ENCODE measurements around the gene BCAS2. TPM values are rescaled to one million over a fixed set of nuclear protein-coding genes. Genes with fewer than 3 reads are reported as not detected.

The BCAS2 gene
- total RNA-seq, 1 donor from 2014 or later: 58.4 TPM

DNA sequence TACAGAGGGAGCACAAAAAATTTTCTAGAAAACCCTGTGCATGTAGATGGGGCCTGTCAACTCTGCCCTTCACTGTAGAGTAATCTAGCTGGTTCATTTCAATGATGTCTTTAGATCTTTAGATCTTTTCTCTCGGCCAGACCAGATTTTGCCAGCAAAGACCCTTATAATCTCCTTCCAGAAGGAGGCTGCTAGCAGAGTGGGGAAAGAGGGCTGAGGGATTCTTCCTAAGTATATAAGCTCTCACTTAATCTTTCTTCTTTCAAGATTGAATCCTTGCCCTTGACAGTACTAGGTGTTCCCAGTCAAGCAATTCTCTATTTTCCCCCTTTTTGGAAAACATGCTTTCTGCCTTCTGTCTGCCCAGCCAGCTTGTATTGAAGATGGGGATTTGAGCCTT, 34.3 kb downstream of the BCAS2 start:
- H3K27me3 ChIP-seq (ENCODE audit: control insufficient read depth, insufficient read depth, low read length): no peaks in the 10 kb centered on the region
- no peak overlapping the region for H3K4me3 ChIP-seq (ENCODE audit: low read depth, low read length)
- H3K36me3 ChIP-seq (ENCODE audit: control insufficient read depth, insufficient read depth, low read length): no peaks in the 10 kb centered on the region
- TF ChIP-seq, protein P1, sequence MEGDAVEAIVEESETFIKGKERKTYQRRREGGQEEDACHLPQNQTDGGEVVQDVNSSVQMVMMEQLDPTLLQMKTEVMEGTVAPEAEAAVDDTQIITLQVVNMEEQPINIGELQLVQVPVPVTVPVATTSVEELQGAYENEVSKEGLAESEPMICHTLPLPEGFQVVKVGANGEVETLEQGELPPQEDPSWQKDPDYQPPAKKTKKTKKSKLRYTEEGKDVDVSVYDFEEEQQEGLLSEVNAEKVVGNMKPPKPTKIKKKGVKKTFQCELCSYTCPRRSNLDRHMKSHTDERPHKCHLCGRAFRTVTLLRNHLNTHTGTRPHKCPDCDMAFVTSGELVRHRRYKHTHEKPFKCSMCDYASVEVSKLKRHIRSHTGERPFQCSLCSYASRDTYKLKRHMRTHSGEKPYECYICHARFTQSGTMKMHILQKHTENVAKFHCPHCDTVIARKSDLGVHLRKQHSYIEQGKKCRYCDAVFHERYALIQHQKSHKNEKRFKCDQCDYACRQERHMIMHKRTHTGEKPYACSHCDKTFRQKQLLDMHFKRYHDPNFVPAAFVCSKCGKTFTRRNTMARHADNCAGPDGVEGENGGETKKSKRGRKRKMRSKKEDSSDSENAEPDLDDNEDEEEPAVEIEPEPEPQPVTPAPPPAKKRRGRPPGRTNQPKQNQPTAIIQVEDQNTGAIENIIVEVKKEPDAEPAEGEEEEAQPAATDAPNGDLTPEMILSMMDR (IDR thresholded peaks at IDR 0.05; ENCODE audit: insufficient read depth, low read length, poor library complexity, severe bottlenecking): no peak
- no peak for DNase-seq (ENCODE audit: low read depth)

DNA sequence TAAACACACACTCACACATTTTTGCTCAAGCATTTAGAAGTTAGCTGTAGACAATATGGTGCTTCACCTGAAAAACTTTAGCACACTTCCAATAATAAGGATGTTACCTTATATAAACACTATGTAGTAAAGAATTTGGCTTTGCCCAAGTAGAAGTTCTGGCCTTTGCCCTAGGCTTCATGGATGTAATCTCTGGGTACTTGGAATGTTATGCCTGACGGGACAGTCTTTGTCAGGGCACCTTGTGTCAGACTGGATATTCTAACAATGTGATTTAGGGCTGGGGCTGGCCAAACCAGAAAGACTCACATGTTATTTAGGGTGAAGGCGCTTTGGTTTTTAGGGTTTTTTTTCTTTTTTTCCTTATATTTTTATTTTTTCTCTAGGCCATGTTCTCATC, 35.6 kb downstream of the BCAS2 start:
- H3K4me3 ChIP-seq (ENCODE audit: low read depth, low read length): no peak overlapping the region
- no peaks in the 10 kb centered on the region for H3K27me3 ChIP-seq (ENCODE audit: control insufficient read depth, insufficient read depth, low read length)
- DNase-seq (ENCODE audit: low read depth): no peak
- TF ChIP-seq, protein P1 (IDR thresholded peaks at IDR 0.05; ENCODE audit: insufficient read depth, low read length, poor library complexity, severe bottlenecking): no peak
- no peaks in the 10 kb centered on the region for H3K36me3 ChIP-seq (ENCODE audit: control insufficient read depth, insufficient read depth, low read length)

DNA sequence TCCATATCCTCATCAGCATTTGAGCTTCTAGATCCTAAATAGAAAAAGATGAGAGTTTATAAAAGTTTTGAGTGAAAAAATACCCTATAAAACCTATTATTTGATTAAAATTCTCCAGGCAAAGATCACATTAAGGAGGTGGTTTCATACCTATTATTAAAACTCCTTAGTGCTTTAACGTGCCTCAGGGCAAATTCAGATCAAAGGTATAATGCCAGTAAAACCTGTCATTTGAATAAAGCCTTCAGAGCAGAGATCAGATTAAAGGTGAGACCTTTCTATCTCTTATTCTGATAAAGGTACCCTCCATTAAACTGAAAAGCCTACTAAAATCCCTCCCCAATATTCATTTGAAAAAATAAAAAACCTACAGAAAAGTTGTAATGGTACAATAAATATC, 36.1 kb downstream of the BCAS2 start:
- TF ChIP-seq, protein P1 (IDR thresholded peaks at IDR 0.05; ENCODE audit: insufficient read depth, low read length, poor library complexity, severe bottlenecking): no peak
- DNase-seq (ENCODE audit: low read depth): no peak
- Histone ChIP-seq H3K36me3 (ENCODE audit: control insufficient read depth, insufficient read depth, low read length) (no peaks in the 10 kb centered on the region), H3K4me3 (ENCODE audit: low read depth, low read length) (no peak overlapping the region), H3K27me3 (ENCODE audit: control insufficient read depth, insufficient read depth, low read length) (no peaks in the 10 kb centered on the region)

DNA sequence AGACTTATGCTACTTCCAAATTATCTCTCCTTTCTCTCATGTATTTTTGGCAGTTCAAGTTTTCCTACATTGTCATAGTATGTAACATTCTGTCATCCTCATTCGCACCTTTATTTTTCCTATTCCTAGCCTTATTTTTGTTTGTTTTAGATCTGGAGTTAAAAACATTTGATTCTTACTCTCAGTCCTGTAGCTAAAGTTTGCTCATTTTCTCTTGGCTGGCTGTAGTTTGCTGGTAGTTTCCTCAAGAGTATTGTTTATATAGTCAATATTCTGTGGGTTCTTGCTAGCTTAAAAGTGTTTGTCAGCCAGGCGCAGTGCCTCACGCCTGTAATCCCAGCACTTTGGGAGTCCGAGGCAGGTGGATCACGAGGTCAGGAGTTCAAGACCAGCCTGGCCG, 40.6 kb downstream of the BCAS2 start:
- DNase-seq (ENCODE audit: low read depth): no peak
- TF ChIP-seq, protein P1 (IDR thresholded peaks at IDR 0.05; ENCODE audit: insufficient read depth, low read length, poor library complexity, severe bottlenecking): no peak
- H3K36me3 ChIP-seq (ENCODE audit: control insufficient read depth, insufficient read depth, low read length): no peaks in the 10 kb centered on the region
- no peaks in the 10 kb centered on the region for H3K27me3 ChIP-seq (ENCODE audit: control insufficient read depth, insufficient read depth, low read length)
- H3K4me3 ChIP-seq (ENCODE audit: low read depth, low read length): no peak overlapping the region

DNA sequence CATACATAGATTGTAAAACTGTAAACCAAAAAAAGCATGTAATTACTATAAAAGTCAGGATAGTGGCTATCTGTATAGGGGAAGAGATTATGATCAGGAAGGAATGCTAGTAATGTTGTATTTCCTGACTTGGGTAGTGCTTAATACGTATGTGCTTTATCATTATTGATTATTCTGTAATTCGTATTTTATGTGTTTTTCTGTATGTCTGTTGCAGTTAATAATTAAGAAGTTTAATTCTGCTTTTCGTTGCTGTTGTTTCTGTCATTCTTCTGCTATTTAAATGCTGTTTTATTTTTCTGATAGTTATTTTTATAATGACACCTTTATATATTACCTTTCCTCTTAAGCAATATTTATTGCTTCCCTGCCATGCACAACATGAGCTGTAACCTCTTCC, 41.1 kb downstream of the BCAS2 start:
- TF ChIP-seq, protein P1 (IDR thresholded peaks at IDR 0.05; ENCODE audit: insufficient read depth, low read length, poor library complexity, severe bottlenecking): no peak
- no peak overlapping the region for H3K4me3 ChIP-seq (ENCODE audit: low read depth, low read length)

DNA sequence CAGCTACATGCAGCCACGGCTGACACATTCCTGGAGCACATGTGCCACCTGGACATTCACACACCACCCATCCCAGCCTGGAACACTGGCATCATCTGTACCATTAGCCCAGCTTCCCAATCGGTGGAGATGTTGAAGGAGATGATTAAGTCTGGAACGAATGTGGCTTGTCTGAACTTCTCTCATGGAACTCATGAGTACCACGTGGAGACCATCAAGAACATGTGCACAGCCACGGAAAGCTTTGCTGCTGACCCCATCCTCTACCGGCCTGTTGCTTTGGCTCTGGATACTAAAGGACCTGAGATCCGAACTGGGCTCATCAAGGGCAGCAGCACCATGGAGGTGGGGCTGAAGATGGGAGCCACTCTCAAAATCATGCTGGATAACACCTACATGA, 45.4 kb downstream of the BCAS2 start:
- Histone ChIP-seq H3K27me3 (ENCODE audit: control insufficient read depth, insufficient read depth, low read length) (no peaks in the 10 kb centered on the region), H3K4me3 (ENCODE audit: low read depth, low read length) (no peak overlapping the region), H3K36me3 (ENCODE audit: control insufficient read depth, insufficient read depth, low read length) (no peaks in the 10 kb centered on the region)
- TF ChIP-seq, protein P1 (IDR thresholded peaks at IDR 0.05; ENCODE audit: insufficient read depth, low read length, poor library complexity, severe bottlenecking): no peak
- DNase-seq (ENCODE audit: low read depth): no peak

More for the DNA sequence above, 41.1 kb downstream of the BCAS2 start:
- no peak for DNase-seq (ENCODE audit: low read depth)
- Histone ChIP-seq H3K27me3 (ENCODE audit: control insufficient read depth, insufficient read depth, low read length) (no peaks in the 10 kb centered on the region), H3K36me3 (ENCODE audit: control insufficient read depth, insufficient read depth, low read length) (no peaks in the 10 kb centered on the region)
